CD14-positive monocyte (primary cell): ENCODE measurements around the gene TIMM21. TPM values are rescaled to one million over a fixed set of nuclear protein-coding genes. Genes with fewer than 3 reads are reported as not detected.

Source experiments
- DNase-seq, 3 donors: peaks; one replicate each; pipeline ENCODE4 v3.0.0-alpha.2; 2011 to 2022
- H2AFZ ChIP-seq: 2 replicates; pipeline ENCODE4 v1.6.0; 2012; ENCODE audit warnings: mild to moderate bottlenecking, low read depth, low read length, inconsistent platforms; ENCODE audit not compliant: insufficient read depth, poor library complexity, severe bottlenecking
- H3K27ac ChIP-seq, 2 donors: 1 replicate in 1 of 2; 2 replicates in 1 of 2; pipeline ENCODE4 v1.5.1; 2012 to 2013; ENCODE audit warnings: low read length in 2 of 2, control low read depth in 1 of 2, inconsistent platforms in 1 of 2, low read depth in 1 of 2, mild to moderate bottlenecking in 1 of 2
- H3K27me3 ChIP-seq, 2 donors: one replicate each; pipeline versions ENCODE4 v1.6.0 to v1.6.1; 2011 to 2013; ENCODE audit warnings: low read length in 2 of 2; ENCODE audit not compliant: control insufficient read depth in 2 of 2, insufficient read depth in 2 of 2
- H3K36me3 ChIP-seq, 2 donors: replicated peaks in 1 of 2; 1 replicate in 1 of 2; 2 replicates in 1 of 2; pipeline versions ENCODE4 v1.5.1 to v1.6.1; 2012 to 2013; ENCODE audit warnings: low read length in 2 of 2, control low read depth in 1 of 2, inconsistent platforms in 1 of 2, mild to moderate bottlenecking in 1 of 2; ENCODE audit not compliant: insufficient read depth in 2 of 2, control insufficient read depth in 1 of 2
- H3K4me1 ChIP-seq, 2 donors: 1 replicate in 1 of 2; 2 replicates in 1 of 2; pipeline versions ENCODE4 v1.5.1 to v1.6.1; 2012 to 2013; ENCODE audit warnings: low read length in 2 of 2, control low read depth in 1 of 2, inconsistent platforms in 1 of 2, mild to moderate bottlenecking in 1 of 2, moderate library complexity in 1 of 2; ENCODE audit not compliant: insufficient read depth in 2 of 2, control insufficient read depth in 1 of 2
- H3K4me2 ChIP-seq: replicated peaks from 2 replicates; pipeline ENCODE3; 2012; ENCODE audit warnings: low read length, moderate library complexity, mild to moderate bottlenecking; ENCODE audit not compliant: poor library complexity, severe bottlenecking; ENCODE audit errors: extremely low read depth
- H3K4me3 ChIP-seq, 3 experiments: fragments of 200-600 bp in 1 of 3; sonication (generic) in 1 of 3; replicated peaks in 1 of 3; 1 replicate in 2 of 3; 2 replicates in 1 of 3; pipeline ENCODE4 v1.5.1; 2011 to 2013; ENCODE audit warnings: low read length in 3 of 3, mild to moderate bottlenecking in 3 of 3, control low read depth in 2 of 3, low read depth in 2 of 3, inconsistent platforms in 1 of 3, moderate library complexity in 1 of 3
- H3K79me2 ChIP-seq: 2 replicates; pipeline ENCODE4 v1.6.0; 2012; ENCODE audit warnings: mild to moderate bottlenecking, control low read depth, inconsistent platforms, low read length, moderate library complexity; ENCODE audit not compliant: insufficient read depth
- H3K9ac ChIP-seq: 2 replicates; pipeline ENCODE4 v1.6.0; 2017; ENCODE audit warnings: low read length, mild to moderate bottlenecking; ENCODE audit not compliant: insufficient read depth, poor library complexity, severe bottlenecking
- H3K9me3 ChIP-seq, 2 donors: replicated peaks in 1 of 2; 1 replicate in 1 of 2; 2 replicates in 1 of 2; pipeline versions ENCODE4 v1.5.1 to v1.6.1; 2012 to 2013; ENCODE audit warnings: low read length in 2 of 2, control low read depth in 1 of 2; ENCODE audit not compliant: control insufficient read depth in 1 of 2, insufficient read depth in 1 of 2
- H4K20me1 ChIP-seq: 2 replicates; pipeline ENCODE4 v1.6.0; 2012; ENCODE audit warnings: mild to moderate bottlenecking, low read length, control low read depth, moderate library complexity; ENCODE audit not compliant: insufficient read depth
- H3K27ac Mint-ChIP-seq, 7 donors: one replicate each; pipeline ENCODE4 v1.8.0; 2020; ENCODE audit warnings: mild to moderate bottlenecking in 7 of 7, mixed read lengths in 7 of 7, moderate library complexity in 6 of 7, inconsistent platforms in 2 of 7
- H3K27me3 Mint-ChIP-seq, 3 donors: one replicate each; pipeline ENCODE4 v1.8.0; 2021 to 2022; ENCODE audit warnings: low read depth in 3 of 3, mild to moderate bottlenecking in 3 of 3, mixed read lengths in 3 of 3, moderate library complexity in 3 of 3, inconsistent platforms in 1 of 3
- H3K36me3 Mint-ChIP-seq, 2 donors: one replicate each; pipeline ENCODE4 v1.8.0; 2020; ENCODE audit warnings: mixed read lengths in 2 of 2, inconsistent platforms in 1 of 2, mild to moderate bottlenecking in 1 of 2
- H3K4me1 Mint-ChIP-seq: one replicate; pipeline ENCODE4 v1.8.0; 2020; ENCODE audit warnings: mild to moderate bottlenecking, mixed read lengths
- H3K4me3 Mint-ChIP-seq, 2 donors: one replicate each; pipeline ENCODE4 v1.8.0; 2020; ENCODE audit warnings: mild to moderate bottlenecking in 2 of 2, mixed read lengths in 2 of 2, moderate library complexity in 1 of 2
- H3K9me3 Mint-ChIP-seq, 7 donors: one replicate each; pipeline ENCODE4 v1.8.0; 2020 to 2022; ENCODE audit warnings: mixed read lengths in 7 of 7, mild to moderate bottlenecking in 6 of 7, moderate library complexity in 6 of 7, inconsistent platforms in 2 of 7
- CTCF ChIP-seq: fragments of 200-600 bp; IDR thresholded peaks from one replicate; pipeline ENCODE4 v1.8.0; 2022; ENCODE audit warnings: antibody characterized with exemption, mild to moderate bottlenecking
- WGBS: methylation state at CpG from one replicate; pipeline ENCODE4 v1.1.5; 2013; ENCODE audit warnings: missing lambda C conversion rate; ENCODE audit not compliant: insufficient coverage; 5-methylcytosine and 5-hydroxymethylcytosine counted together
- intact Hi-C, 2 donors: fragments of 100-400 bp; cut with micrococcal nuclease; formaldehyde crosslinking; loops; one replicate each; pipeline versions ENCODE4 v1.15.0 to v1.15.1; 2023
- polyA plus RNA-seq, 3 donors: library from polyadenylated mRNA; depleted of rRNA in 1 of 3; unstranded in 2 of 3; stranded (reverse) in 1 of 3; fragments of 300-500 nt in 2 of 3; fragments of >200 nt in 1 of 3; fragmentation: Illumina TruSeq in 2 of 3; gene quantifications; 1 replicate in 2 of 3; 2 replicates in 1 of 3; pipeline ENCODE4 v1.2.3, GENCODE V29; 2012 to 2021

Gene TIMM21
- polyA plus RNA-seq, 3 donors, result 11.0 to 15.6 (median 14.7) TPM

DNA sequence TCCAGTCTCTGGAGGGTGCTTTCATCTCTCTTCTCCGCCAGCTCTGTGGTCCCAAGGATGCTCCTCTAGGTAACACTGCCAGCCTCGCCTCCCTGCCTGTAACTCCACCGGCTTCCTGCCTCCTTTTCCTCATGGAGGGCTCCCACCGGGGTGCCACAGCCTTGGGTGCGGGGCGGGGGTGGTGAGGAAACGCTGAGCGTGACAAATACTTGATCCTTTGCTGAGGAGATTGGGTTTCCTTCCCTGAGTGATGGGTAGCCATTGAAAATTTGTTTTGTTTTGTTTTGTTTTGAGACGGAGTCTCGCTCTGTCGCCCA lies 25.1 kb downstream of the TIMM21 start:
- WGBS, result 93% methylated on average over 4 of the region's 11 CpGs
- Mint-ChIP-seq H3K4me1 (peaks cover 5% of the 10 kb centered on the region), H3K9me3 (peaks cover 0 to 3% (median 0%) of the 10 kb centered on the region in 7 donors), H3K4me3 (no peak overlapping the region), H3K36me3 (no peaks in the 10 kb centered on the region), H3K27me3 (peaks cover 16 to 20% (median 17%) of the 10 kb centered on the region in 3 donors), H3K27ac (no peak overlapping the region)
- Histone ChIP-seq H3K4me2 (no peak overlapping the region), H3K27me3 (no peaks in the 10 kb centered on the region), H3K9ac (no peak overlapping the region), H3K4me1 (no peaks in the 10 kb centered on the region), H2AFZ (no peak overlapping the region), H3K36me3 (no peaks in the 10 kb centered on the region), H3K79me2 (no peaks in the 10 kb centered on the region), H3K4me3 (no peak overlapping the region), H3K9me3 (no peaks in the 10 kb centered on the region), H3K27ac (no peak overlapping the region), H4K20me1 (no peaks in the 10 kb centered on the region)
- DNase-seq, result no peak
- intact Hi-C loops, result no loop called here
- TF ChIP-seq CTCF, result no peak

- 50% methylated on average over 3 of the region's 6 CpGs for WGBS
- peaks cover 5% of the 10 kb centered on the region for H3K4me1 Mint-ChIP-seq
Measured at GRCh38 chr18:74175658-74176057, 27.3 kb downstream of the TIMM21 start.

More at GRCh38 chr18:74175658-74176057, 27.3 kb downstream of the TIMM21 start:
- Histone ChIP-seq H3K4me3 (no peak overlapping the region), H4K20me1 (no peaks in the 10 kb centered on the region), H3K9me3 (no peaks in the 10 kb centered on the region), H3K4me2 (no peak overlapping the region), H3K4me1 (no peaks in the 10 kb centered on the region), H3K27me3 (no peaks in the 10 kb centered on the region), H3K79me2 (no peaks in the 10 kb centered on the region), H3K36me3 (no peaks in the 10 kb centered on the region), H2AFZ (no peak overlapping the region), H3K27ac (no peak overlapping the region), H3K9ac (no peak overlapping the region)
- no peak overlapping the region for H3K27ac Mint-ChIP-seq
- TF ChIP-seq CTCF, result no peak
- H3K27me3 Mint-ChIP-seq, result peaks cover 12 to 19% (median 18%) of the 10 kb centered on the region in 3 donors
- DNase-seq, result no peak
- intact Hi-C loops, result no loop called here
- H3K9me3 Mint-ChIP-seq, result peaks cover 0 to 3% (median 1%) of the 10 kb centered on the region in 7 donors
- no peak overlapping the region for H3K4me3 Mint-ChIP-seq
- H3K36me3 Mint-ChIP-seq, result no peaks in the 10 kb centered on the region
